ENCODE measurements around the gene METTL8. TPM values are rescaled to one million over a fixed set of nuclear protein-coding genes. Genes with fewer than 3 reads are reported as not detected.

METTL8 gene
- total RNA-seq, 1 donor from 2014 or later, result 12.7 TPM

- DNase-seq (ENCODE audit: low read depth, low spot score), result no peak
Observed at GRCh38 chr2:171346723-171347557, 86.8 kb downstream of the METTL8 start.

GRCh38 chr2:171345971-171346722 is 87.6 kb downstream of the METTL8 start:
- no peak for DNase-seq (ENCODE audit: low read depth, low spot score)

GRCh38 chr2:171344182-171344581 is 89.6 kb downstream of the METTL8 start:
- no peak for DNase-seq (ENCODE audit: low read depth, low spot score)

GRCh38 chr2:171342067-171342413 is 91.8 kb downstream of the METTL8 start:
- no peak for DNase-seq (ENCODE audit: low read depth, low spot score)

- no peak for DNase-seq (ENCODE audit: low read depth, low spot score)
Observed at GRCh38 chr2:171341394-171342066, 92.3 kb downstream of the METTL8 start.

GRCh38 chr2:171334946-171335345 is 98.8 kb downstream of the METTL8 start:
- no peak for DNase-seq (ENCODE audit: low read depth, low spot score)

- no peak for DNase-seq (ENCODE audit: low read depth, low spot score)
Observed at GRCh38 chr2:171334171-171334570, 99.6 kb downstream of the METTL8 start.

- no peak for DNase-seq (ENCODE audit: low read depth, low spot score)
Observed at GRCh38 chr2:171330155-171330956, 103.4 kb downstream of the METTL8 start.

- DNase-seq (ENCODE audit: low read depth, low spot score), result no peak
Observed at GRCh38 chr2:171327043-171327496, 106.7 kb downstream of the METTL8 start.

GRCh38 chr2:171325886-171326585 is 107.8 kb downstream of the METTL8 start:
- no peak for DNase-seq (ENCODE audit: low read depth, low spot score)

- no peak for DNase-seq (ENCODE audit: low read depth, low spot score)
Observed at GRCh38 chr2:171323971-171324528, 109.7 kb downstream of the METTL8 start.

GRCh38 chr2:171322928-171323327 is 110.9 kb downstream of the METTL8 start:
- DNase-seq (ENCODE audit: low read depth, low spot score), result no peak

GRCh38 chr2:171320731-171321130 is 113.1 kb downstream of the METTL8 start:
- DNase-seq (ENCODE audit: low read depth, low spot score), result no peak

- no peak for DNase-seq (ENCODE audit: low read depth, low spot score)
Observed at GRCh38 chr2:171320208-171320621, 113.6 kb downstream of the METTL8 start.

- DNase-seq (ENCODE audit: low read depth, low spot score), result peak; percentile 65
Observed at GRCh38 chr2:171319164-171319810, 114.5 kb downstream of the METTL8 start.

GRCh38 chr2:171318463-171318934 is 115.3 kb downstream of the METTL8 start:
- DNase-seq (ENCODE audit: low read depth, low spot score), result no peak

- no peak for DNase-seq (ENCODE audit: low read depth, low spot score)
Observed at GRCh38 chr2:171317492-171318125, 116.2 kb downstream of the METTL8 start.

- no peak for DNase-seq (ENCODE audit: low read depth, low spot score)
Observed at GRCh38 chr2:171316755-171317337, 116.9 kb downstream of the METTL8 start.

- DNase-seq (ENCODE audit: low read depth, low spot score), result peak; percentile 36
Observed at GRCh38 chr2:171316220-171316619, 117.6 kb downstream of the METTL8 start.
